GM21529 (cell line): Measurements from ENCODE around the gene CMIP.

Experiments used
- ATAC-seq: cut with Tn5 transposase; IDR thresholded peaks from one replicate; pipeline ENCODE4 v1.9.1; 2021; ENCODE audit not compliant: unreplicated experiment

CMIP gene

GRCh38 chr16:81458827-81459598, 14.4 kb downstream of the CMIP start:
- no peak for ATAC-seq

- ATAC-seq, result no peak
Measured at GRCh38 chr16:81460075-81460474, 15.5 kb downstream of the CMIP start.

GRCh38 chr16:81461243-81461642, 16.6 kb downstream of the CMIP start:
- no peak for ATAC-seq

GRCh38 chr16:81461766-81462165, 17.2 kb downstream of the CMIP start:
- no peak for ATAC-seq

- no peak for ATAC-seq
Measured at GRCh38 chr16:81462683-81463082, 18.1 kb downstream of the CMIP start.

- no peak for ATAC-seq
Measured at GRCh38 chr16:81463296-81463890, 18.8 kb downstream of the CMIP start.

- no peak for ATAC-seq
Measured at GRCh38 chr16:81464279-81464678, 19.7 kb downstream of the CMIP start.

- ATAC-seq, result no peak
Measured at GRCh38 chr16:81465375-81465943, 20.9 kb downstream of the CMIP start.

- ATAC-seq, result no peak
Measured at GRCh38 chr16:81466356-81466980, 21.9 kb downstream of the CMIP start.

- ATAC-seq, result no peak
Measured at GRCh38 chr16:81467072-81467471, 22.5 kb downstream of the CMIP start.

- no peak for ATAC-seq
Measured at GRCh38 chr16:81467815-81468214, 23.2 kb downstream of the CMIP start.

GRCh38 chr16:81468269-81468902, 23.8 kb downstream of the CMIP start:
- ATAC-seq, result no peak

GRCh38 chr16:81469183-81469677, 24.6 kb downstream of the CMIP start:
- peak; percentile 9 for ATAC-seq

- ATAC-seq, result peak; percentile 95
Measured at GRCh38 chr16:81469710-81470535, 25.3 kb downstream of the CMIP start.

GRCh38 chr16:81470796-81471636, 26.4 kb downstream of the CMIP start:
- ATAC-seq, result no peak

GRCh38 chr16:81471882-81472281, 27.3 kb downstream of the CMIP start:
- no peak for ATAC-seq

GRCh38 chr16:81472391-81472790, 27.8 kb downstream of the CMIP start:
- ATAC-seq, result no peak

- no peak for ATAC-seq
Measured at GRCh38 chr16:81473066-81473488, 28.5 kb downstream of the CMIP start.

- ATAC-seq, result no peak
Measured at GRCh38 chr16:81473558-81473957, 28.9 kb downstream of the CMIP start.
